HL-60 (cell line): ENCODE data around the gene RPS27L.

Source experiments
- CTCF ChIP-seq: IDR thresholded peaks from one replicate; pipeline ENCODE4 v1.5.1; 2011; ENCODE audit warnings: low read length, control low read depth, inconsistent platforms; ENCODE audit not compliant: insufficient read depth
- GABPA ChIP-seq: IDR thresholded peaks from 2 replicates; pipeline ENCODE4 v1.6.1; 2012; ENCODE audit warnings: low read depth
- POLR2AphosphoS5 ChIP-seq: IDR thresholded peaks from 2 replicates; pipeline ENCODE4 v1.6.1; 2012; ENCODE audit warnings: low read depth
- SPI1 ChIP-seq: IDR thresholded peaks from 2 replicates; pipeline ENCODE4 v1.6.1; 2012; ENCODE audit warnings: low read depth, mild to moderate bottlenecking, borderline replicate concordance
- TF ChIP-seq, protein P1 (sequence below): IDR thresholded peaks from 2 replicates; pipeline ENCODE4 v1.6.1; 2012; ENCODE audit warnings: low read depth; ENCODE audit not compliant: insufficient replicate concordance

DNA sequence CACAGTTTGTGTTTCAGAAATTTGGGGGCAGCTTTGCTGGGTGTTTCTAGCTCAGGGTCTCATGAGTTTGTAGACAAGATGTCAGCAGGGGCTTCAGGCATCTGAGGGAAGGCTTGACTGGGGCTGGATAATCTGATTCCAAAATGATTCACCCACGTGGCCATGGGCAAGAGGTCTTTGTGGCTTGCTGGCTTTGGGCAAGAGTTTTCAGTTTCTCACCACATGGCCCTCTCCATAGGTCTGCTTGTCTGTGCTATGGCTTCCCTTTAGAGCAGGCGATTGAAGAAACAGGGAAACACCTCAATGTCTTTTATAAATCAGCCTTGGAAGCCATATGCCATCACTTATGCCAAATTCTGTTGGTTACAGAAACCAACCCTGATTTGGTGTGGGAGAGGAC, 11.9 kb downstream of the RPS27L start:
- TF ChIP-seq CTCF (no peak), POLR2AphosphoS5 (no peak), GABPA (no peak), SPI1 (no peak)
- TF ChIP-seq, protein P1, sequence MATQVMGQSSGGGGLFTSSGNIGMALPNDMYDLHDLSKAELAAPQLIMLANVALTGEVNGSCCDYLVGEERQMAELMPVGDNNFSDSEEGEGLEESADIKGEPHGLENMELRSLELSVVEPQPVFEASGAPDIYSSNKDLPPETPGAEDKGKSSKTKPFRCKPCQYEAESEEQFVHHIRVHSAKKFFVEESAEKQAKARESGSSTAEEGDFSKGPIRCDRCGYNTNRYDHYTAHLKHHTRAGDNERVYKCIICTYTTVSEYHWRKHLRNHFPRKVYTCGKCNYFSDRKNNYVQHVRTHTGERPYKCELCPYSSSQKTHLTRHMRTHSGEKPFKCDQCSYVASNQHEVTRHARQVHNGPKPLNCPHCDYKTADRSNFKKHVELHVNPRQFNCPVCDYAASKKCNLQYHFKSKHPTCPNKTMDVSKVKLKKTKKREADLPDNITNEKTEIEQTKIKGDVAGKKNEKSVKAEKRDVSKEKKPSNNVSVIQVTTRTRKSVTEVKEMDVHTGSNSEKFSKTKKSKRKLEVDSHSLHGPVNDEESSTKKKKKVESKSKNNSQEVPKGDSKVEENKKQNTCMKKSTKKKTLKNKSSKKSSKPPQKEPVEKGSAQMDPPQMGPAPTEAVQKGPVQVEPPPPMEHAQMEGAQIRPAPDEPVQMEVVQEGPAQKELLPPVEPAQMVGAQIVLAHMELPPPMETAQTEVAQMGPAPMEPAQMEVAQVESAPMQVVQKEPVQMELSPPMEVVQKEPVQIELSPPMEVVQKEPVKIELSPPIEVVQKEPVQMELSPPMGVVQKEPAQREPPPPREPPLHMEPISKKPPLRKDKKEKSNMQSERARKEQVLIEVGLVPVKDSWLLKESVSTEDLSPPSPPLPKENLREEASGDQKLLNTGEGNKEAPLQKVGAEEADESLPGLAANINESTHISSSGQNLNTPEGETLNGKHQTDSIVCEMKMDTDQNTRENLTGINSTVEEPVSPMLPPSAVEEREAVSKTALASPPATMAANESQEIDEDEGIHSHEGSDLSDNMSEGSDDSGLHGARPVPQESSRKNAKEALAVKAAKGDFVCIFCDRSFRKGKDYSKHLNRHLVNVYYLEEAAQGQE, result no peak
